CMK (cell line): Measurements from ENCODE around the gene PLD1.
"Not testable (repeated sequence)": the region's sequence is repeated elsewhere in the genome, so short reads cannot be mapped to it uniquely, and the experiment has no call there.

Source experiments
- DNase-seq: peaks from one replicate; pipeline ENCODE4 v3.0.0-alpha.2; 2010; ENCODE audit warnings: low read depth

Gene PLD1

DNA sequence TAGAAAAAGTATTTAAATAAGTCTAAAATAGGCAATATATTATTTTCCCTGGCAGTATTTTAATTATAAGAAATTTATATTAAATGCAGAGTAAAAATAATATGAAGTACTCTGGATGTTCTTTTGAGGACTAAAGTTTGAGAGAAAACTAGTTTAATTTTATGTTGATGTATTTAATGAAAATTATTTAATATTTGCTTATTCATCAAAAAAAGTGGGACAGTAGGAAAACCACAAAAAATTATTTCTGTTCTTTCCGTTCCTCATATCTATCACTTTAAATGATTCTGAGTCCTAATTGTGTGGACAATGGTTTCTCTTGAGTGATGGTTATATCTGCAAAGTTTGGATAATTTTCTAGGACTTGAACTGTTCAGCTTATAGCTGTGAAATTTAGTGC lies 202.8 kb downstream of the PLD1 start:
- DNase-seq = no peak

DNA sequence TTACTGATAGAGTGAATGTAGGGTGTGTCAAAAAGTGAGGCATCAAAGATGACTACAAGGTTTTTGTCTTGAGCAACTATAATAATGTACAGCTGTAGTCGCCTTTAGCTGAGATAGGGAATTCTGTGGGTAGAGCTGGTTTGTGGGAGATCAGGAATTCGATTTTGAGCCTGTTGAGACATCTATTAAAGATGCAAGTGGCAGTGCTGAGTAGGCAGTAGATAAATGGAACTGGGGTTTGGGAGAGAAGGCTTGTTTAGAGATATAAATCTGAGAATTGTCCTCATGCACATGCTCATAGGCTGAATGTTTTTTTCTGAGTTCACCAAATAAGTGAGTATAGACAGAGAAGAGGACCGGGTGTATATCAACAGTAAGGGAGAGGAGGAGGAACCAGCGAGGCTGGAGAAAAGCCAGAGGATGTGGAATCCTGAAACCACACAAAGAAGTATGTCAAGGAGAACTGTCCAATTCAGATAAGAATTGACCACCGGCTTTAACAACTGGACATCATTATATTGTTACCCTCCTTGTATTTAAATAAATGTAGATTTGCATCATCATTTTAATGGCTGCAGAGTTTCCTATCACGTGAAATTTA lies 204.0 kb downstream of the PLD1 start:
- peak; percentile 14 for DNase-seq

DNA sequence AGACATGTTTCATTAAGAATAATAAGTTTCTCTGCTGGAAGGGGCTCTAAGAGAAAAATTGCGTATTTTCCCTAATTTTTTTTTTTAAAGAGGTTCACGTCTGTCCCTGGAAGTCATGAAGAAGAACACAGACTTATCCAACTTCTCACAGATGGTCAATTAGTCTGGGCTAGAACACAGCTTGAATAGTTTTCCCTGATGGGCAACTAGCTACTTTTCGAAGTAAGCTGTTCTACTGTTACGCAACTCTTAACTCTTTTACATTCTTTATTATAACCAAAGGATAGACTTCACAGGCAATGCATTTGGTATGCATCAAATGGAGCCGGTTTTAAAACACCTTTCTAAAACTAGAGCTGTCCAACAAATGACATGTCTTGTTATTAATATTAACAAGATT lies 205.9 kb downstream of the PLD1 start:
- no peak for DNase-seq

DNA sequence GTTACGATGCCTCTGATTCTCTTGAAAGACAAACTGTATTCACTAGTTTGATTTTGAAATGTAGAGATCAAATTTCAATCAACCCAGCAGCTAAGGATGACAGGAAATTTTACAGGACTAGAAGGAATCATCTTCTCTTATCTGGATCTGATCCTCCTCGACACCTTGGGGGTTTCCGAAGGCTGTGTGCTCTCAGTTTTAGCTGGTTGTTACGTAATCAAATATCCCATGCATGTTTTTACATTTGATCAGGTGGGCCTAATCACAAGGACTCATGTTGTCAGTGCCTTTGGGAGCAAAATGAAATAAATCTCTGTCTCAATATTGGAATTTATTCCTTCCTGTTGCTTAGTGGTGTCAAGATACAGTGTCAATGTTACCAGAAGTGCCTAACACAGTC lies 208.2 kb downstream of the PLD1 start:
- no peak for DNase-seq

DNA sequence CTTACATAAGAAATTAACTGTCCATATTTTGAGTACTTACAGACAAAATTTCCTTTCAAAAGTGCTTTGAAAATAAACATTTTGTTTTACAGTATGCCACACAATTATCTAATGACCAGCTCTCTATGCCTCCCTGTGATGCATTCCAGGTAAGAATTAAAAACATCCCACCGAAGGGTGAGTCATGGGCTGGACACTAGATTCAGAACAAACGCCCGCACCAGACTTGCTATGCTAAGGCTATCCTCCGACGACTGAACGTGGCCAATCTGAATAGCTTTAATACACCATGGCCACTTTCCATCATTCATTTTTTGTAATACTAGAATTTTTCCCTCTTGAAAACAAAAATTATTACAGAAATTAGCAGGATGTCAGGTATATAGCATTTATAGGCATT lies 210.3 kb downstream of the PLD1 start:
- DNase-seq = no peak

DNA sequence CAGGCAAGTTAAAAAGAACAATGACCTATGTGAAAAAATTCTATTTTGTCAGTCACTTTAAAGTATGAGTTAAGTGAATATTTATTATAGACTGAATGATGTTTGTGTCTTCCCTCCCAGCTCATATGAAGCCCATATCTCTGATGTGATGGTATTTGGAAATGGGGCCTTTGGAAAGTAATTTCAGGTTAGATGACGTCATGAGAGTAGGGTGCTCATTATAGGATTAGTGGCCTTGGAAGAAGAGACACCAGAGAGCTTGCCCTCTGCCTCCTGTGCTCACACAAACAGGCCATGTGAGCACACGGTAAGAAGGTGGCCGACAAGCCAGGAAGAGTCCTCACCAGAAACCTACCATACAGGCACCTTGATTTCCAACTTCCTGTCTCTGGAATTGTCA lies 211.3 kb downstream of the PLD1 start:
- DNase-seq = no peak

DNA sequence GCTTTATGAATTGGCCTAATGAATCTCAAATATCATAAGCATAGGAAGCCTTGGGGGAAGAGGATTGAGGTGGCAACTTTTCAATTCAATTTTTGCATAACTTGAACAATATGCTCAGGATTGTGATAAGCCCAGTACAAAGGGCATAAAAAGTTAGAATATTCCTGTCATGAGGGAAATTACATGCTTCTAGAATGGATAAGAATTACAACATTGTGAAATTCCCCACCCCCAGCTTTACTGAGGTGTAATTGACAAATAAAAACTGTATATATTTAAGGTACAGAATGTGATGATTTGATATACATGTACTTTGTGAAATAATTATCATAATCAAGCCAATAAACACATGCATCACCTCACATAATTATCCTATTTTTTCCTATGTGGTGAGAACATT lies 217.5 kb downstream of the PLD1 start:
- DNase-seq = no peak

DNA sequence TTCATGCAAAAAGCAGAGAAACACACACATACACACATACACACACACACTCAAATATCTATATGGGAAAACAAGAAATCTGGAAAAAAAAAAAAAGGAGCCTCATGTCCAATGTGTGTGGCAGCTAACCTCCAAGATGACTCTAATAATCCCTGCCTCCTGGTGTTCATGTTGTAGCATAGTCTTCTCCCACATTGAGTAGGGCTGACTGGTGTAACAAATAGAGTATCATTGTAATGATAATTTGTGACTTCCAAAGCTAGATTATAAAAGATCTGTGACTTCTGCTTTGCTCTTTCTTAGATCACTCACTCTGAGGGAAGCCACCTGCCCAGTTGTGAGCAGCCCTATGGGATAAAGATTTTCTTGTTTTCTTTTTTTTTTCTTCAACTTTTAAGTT lies 219.2 kb downstream of the PLD1 start:
- DNase-seq = no peak

DNA sequence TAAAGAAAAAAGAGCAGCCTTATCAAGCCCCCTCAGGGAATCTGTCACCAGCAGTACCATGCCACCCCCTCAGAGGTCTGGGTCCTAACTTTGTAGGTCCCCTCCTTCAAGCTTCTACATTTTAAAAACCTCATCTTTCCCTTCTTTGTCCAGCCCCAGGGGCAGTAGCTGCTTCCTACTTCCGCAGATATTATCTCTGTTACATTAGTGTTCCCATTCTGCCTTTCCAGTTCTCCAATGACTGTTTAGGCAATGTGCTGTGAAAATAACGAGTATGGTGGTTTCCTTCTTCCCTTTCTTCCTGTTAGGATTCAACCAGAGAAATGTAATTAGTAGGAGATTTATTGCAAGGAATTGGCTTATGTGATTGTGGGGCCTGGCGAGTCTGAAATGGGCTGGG lies 224.0 kb downstream of the PLD1 start:
- no peak for DNase-seq

DNA sequence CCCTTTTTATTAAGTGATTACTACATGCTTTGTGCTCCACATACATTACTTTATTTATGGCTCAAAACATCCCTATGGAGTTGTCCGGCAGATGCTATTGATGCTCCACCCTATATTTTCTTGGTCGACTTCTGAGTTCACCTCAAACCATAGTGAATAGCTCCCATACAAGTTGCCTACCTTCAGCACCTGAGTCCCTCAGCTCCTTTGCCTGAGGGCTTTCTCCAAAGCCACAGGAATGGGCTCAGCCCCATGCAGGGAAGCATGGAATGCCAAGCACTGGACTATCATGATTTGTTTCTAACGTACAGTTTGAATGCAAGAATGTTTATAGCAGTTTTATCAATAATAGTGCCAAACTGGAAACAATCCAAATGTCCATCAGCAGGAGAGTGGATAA lies 225.2 kb downstream of the PLD1 start:
- DNase-seq = no peak

DNA sequence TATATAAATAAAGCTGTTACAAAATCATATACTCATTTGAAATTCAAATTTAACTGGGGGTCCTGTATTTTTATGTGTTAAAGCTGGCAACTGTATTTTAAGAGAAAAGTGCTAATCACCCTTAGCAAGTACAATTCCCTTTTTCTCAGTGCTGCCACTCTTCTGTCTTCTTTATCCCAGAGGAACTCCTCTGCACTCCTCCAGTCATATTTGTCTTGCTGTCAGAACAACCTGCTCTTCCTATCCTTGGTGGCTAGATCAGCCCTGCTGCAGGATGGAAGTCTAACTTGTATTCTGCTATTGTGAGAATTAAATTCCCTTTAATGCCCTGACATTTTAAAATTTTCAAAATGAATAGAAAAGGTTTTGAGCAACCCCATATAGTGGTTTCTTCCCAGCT lies 226.2 kb downstream of the PLD1 start:
- DNase-seq = no peak

DNA sequence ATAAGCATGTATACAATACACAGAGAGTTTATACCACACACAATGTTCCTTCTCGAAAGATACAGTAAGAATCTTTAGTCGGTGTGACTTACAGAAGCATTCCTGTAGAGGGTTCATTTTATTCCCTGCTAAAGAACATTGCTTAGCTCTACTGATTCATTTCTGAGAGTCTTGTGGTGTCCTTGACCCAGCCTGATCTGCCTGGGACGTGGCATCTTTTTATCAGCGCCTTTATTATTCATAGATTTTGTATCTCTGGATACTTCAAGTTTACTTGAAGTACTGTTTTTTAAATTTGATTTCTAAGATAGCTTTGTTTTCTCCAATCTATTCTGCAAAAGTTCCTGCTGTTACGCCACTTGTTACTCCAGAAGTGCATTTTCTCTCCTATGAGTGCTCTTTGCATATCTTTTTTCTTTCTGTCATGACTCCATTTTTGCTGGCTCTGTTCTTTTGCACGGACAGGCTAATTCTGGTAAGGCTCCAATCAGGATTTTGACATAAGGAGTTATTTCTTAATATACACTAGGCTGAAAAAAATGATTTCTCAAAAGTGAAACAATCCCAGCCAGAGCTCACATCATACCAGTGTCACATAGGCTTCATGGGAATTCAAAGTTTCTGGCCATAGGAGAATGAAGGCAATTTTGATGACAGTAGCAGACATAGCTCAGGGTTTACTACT lies 235.6 kb downstream of the PLD1 start:
- no peak for DNase-seq

DNA sequence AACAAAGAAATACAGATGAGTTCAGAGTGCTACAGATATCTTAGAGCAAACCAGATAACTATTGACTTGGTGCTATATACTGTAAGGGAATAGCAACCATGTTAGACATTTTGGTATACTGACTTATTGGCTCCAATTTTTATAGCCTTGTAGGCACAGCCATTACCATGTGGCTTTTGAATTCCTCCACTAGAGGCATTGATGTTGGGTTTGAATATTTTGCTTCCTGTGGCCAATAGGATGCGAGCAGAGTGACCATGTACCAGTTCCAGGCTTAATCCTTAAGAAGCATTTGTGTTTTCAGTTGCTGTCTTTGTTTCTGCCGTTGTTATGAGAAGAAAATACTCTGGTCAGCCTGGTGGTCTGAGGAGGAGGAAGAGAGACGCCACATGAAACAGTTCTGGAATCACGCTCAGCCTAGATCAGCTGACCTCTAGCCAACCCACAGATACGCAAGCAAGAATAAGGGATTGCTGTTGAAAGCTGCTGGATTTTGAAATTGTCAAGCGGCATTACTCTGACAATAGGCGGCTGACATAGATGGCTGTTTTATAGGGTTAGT lies 240.6 kb downstream of the PLD1 start:
- DNase-seq = no peak

DNA sequence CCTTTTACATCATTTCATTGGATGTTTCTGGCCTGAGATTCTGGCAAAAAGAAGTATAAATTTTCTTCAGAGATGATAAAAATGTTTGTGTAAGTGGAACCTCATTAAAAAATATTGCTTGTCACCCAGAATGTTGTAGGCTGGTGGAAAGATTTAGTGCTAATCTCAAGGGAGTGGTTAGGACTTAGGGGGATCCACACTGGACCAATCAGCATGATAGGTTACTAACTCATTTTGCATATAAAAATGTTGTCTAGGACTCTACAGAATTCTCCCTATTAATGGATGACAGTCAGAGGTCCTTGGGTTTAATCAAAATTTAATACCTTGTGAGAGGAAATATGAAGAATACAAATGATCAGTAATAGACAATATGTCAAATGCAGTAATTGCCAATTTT lies 241.5 kb downstream of the PLD1 start:
- no peak for DNase-seq

DNA sequence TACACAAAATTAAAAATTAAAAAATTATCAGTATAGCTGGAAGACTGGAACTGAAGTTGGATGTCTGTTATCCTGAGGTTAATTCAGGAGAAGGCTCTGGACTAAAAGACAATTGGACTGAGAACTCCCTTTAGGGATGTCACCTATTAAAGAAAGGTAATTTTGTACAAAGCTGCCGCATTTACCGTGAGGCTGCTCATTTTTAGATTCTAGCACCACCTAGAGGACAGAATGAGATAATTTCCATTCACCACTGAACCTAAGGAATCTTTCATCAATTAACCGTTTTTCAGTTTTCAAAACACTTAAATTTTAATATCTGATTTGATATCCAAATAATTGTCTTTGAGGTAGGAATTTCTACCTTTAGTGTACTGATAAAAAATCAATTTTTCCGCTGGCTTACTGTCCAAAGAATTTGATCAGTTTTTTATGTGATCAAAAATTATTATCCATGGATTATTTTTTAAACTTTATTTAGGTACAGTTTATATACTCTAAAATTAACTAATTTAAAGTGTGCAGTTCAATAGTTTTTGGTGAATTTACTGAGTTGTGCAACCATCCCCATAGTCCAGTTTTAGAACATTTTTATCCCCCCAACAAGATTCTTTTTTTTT lies 243.4 kb downstream of the PLD1 start:
- no peak for DNase-seq

DNA sequence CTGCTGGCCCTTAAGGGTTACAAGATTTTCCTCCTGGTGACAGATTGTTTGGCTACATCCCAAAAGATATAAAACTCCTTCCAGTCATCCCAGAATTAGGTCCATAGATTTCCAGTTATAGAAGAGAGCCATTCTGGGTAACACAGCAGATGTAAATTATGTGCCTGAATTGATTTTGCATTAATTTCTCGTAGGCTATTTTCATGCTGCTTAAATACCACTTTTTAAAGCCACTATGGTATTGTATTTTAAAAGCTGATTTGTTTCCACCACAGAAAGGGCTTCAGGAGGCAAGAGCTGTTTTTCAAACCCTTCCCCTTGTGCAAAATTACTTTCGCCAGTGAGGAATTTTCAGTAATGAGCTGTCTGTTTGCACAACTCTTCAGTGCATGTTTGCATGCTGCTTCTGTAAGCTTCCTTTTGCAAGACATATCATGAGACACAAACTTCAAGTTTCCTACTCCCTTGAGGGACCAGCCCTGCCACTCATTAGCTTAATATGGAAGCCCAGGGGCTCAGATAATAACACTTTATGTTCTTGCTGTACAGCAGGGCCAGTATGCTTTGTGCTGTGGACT lies 244.7 kb downstream of the PLD1 start:
- no peak for DNase-seq

DNA sequence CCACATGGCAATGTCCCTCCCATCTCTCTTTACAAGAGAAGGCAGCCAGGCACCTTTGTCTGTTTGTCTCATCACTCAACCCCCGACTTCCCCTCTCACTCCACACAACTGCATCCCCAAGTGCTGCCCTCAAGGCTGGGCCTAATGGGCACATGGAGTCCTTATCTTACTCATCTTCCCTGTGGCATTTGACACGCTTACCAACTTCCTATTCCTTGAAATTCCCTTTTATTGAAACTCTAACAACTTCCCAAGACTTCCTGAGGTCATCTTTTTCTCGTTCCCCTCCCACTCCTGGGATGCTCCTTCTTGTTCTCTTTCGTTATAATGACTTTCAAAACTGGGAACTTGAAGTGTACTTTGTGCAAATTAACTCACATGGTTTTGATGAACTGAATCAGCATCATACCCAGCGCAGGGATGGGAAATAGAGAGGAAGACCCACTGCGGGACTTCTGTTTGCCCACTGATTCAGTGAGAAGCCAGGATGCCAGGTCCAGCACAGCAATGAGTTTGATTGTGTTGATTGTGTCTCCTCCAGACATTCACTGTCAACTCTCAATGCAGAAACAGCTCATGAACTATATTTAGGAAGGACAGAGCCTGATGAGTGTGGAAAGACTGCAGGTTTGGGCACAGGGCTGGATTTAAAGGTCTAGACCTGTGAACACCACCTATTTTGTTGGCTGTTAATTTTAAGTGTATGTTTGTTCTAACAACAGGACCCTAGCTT lies 245.4 kb downstream of the PLD1 start:
- DNase-seq = no peak

DNA sequence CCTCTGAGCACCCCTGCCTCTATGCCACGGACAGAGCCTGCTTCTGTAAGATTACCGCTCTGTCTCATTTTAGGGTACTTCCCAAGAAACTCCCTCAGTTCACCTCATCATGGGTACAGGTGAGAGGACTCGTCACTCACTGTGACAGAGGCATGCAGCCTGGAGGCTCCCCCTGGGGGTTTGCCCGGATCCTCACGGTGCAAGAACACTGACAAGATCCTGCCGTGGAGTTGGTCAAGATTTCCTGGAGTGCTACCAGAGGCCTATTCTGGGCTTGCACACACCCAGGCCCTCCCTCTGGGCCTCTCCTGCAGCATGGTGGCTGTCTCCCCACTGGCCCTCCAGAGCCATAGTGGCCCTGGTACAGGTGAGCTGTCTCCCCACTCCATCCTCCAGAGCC lies 247.0 kb downstream of the PLD1 start:
- no peak for DNase-seq

DNA sequence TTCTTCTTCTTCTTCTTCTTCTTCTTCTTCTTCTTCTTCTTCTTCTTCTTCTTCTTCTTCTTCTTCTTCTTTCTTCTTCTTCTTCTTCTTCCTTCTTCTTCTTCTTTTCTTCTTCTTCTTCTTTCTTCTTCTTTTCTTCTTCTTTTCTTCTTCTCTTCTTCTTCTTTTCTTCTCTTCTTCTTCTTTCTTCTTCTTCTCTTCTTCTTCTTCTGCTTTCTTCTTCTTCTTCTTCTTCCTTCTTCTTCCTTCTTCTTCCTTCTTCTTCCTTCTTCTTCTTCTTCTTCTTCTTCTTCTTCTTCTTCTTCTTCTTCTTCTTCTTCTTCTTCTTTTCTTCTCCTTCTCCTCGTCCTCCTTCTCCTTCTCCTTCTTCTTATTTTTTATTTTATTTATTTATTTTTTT lies 247.8 kb downstream of the PLD1 start:
- DNase-seq = not testable (repeated sequence)

DNA sequence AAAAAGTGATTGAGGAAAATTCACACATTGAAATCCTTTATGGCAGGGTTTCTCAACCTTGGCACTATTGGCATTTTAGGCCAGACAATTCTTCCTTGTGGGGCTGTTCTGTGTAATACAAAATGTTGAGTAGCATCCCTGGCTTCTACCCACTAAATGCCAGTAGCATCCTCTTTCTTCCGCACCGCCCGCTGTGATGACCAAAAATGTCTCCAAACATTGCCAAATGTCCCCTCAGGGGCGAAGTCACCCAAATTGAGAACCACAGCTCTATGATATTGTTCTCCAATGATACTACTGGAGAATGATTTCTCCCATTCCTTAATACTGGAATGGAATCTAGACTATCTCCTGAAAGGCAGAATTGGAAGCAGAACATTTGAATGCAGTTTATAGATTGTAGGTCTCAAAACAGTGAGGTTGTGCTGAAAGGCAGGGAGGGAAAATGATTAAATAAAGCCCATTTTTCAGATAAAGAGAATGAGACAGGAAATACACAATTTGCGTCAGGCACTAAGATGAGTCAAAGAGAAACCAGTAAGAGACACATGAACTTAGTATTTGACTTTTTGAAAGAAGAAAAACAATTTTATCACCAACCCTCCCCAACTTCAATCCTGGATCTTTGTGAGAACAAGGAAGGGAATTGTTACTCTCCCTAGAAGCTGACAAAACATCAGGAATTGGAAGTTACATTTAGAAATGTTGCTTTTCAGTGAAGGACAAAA lies 248.5 kb downstream of the PLD1 start:
- DNase-seq = no peak

DNA sequence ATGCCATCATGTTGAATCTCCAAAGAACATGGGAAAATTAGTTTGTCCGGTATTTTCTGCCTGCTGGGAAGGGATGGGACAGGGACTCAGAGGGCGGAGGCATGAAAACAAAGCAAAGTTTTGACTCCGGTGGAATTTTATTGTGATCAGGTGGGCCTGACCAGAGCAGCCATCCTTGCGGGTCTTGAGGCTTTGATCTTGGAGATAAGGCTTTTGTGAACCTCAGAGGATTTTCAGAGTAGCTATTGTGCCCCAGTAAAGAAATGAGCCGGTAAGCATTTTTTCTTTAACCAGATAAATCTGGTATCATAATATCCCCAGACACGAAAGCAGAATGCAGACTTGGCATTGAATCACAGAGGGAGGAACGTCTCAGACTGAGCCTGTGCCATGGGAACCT lies 250.7 kb downstream of the PLD1 start:
- no peak for DNase-seq

DNA sequence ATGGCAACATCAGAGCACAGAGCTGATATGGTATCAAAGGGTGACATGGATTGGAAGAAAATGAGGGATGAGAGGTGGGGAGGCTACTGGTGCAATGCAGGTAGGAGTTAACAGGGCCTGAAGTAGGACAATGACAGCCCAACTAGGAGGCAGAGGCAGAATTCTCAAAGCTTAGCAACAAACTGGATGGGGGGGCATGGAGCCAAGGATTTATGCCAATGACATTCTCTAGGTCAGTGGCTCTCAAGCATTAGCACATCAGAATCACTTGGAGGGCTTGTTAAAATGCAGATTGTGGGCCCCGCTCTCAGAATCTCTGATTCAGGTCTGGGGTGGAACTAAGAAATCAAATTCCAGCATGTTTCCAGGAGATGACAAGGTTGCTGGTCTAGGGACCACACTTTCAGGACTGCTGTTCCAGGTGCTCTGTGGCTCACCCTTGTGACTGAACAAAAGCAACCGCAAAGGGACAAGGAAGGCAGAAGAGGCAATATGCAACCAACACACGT lies 252.0 kb downstream of the PLD1 start:
- DNase-seq = no peak
